Smooth muscle cell (in vitro differentiated cells): ENCODE data around the gene TNP1. TPM values are rescaled to one million over a fixed set of nuclear protein-coding genes. Genes with fewer than 3 reads are reported as not detected.
A peak's percentile ranks its signal among the peaks of the same experiment; 100 is the strongest.

Experiments used
- DNase-seq: peaks from one replicate; lab custom pipeline; 2025; ENCODE audit not compliant: unreplicated experiment; lab: John Stamatoyannopoulos, UW
- H2AFZ ChIP-seq: fragments of 200-600 bp; sonication (generic); 2 replicates; pipeline ENCODE4 v1.6.0; 2016; ENCODE audit warnings: antibody characterized with exemption, low read depth, mild to moderate bottlenecking
- H3F3A ChIP-seq: fragments of 200-600 bp; sonication (generic); 2 replicates; pipeline ENCODE4 v1.6.0; 2017; ENCODE audit warnings: antibody characterized with exemption, low read depth
- H3K27ac ChIP-seq: fragments of 200-600 bp; sonication (generic); 2 replicates; pipeline ENCODE4 v1.5.1; 2016; ENCODE audit warnings: low read depth, mild to moderate bottlenecking
- H3K27me3 ChIP-seq: fragments of 200-600 bp; sonication (generic); 2 replicates; pipeline ENCODE4 v1.6.1; 2016; ENCODE audit warnings: low read depth, mild to moderate bottlenecking
- H3K36me3 ChIP-seq: fragments of 200-600 bp; sonication (generic); 2 replicates; pipeline ENCODE4 v1.5.1; 2016; ENCODE audit warnings: low read depth
- H3K4me1 ChIP-seq: fragments of 200-600 bp; sonication (generic); 2 replicates; pipeline ENCODE4 v1.5.1; 2016; ENCODE audit warnings: low read depth
- H3K4me2 ChIP-seq: fragments of 200-600 bp; sonication (generic); 2 replicates; pipeline ENCODE4 v1.6.0; 2016; ENCODE audit warnings: mild to moderate bottlenecking
- H3K4me3 ChIP-seq: fragments of 200-600 bp; sonication (generic); 2 replicates; pipeline ENCODE4 v1.5.1; 2016; ENCODE audit warnings: mild to moderate bottlenecking
- H3K79me2 ChIP-seq: fragments of 200-600 bp; sonication (generic); 2 replicates; pipeline ENCODE4 v1.6.0; 2016; ENCODE audit warnings: low read depth, mild to moderate bottlenecking
- H3K9ac ChIP-seq: fragments of 200-600 bp; sonication (generic); 2 replicates; pipeline ENCODE4 v1.6.0; 2016; ENCODE audit warnings: low read depth
- H3K9me3 ChIP-seq: fragments of 200-600 bp; sonication (generic); replicated peaks from 2 replicates; pipeline ENCODE4 v1.5.1; 2016; ENCODE audit warnings: low read depth
- H4K20me1 ChIP-seq: fragments of 200-600 bp; sonication (generic); 2 replicates; pipeline ENCODE4 v1.6.0; 2016; ENCODE audit warnings: low read depth
- CTCF ChIP-seq: fragments of 200-600 bp; sonication (generic); IDR thresholded peaks from 2 replicates; pipeline ENCODE4 v1.5.1; 2017; ENCODE audit warnings: borderline replicate concordance, mild to moderate bottlenecking, antibody characterized with exemption; ENCODE audit not compliant: insufficient read depth, poor library complexity, severe bottlenecking
- WGBS: methylation state at CpG from one replicate; pipeline ENCODE4 v1.1.7; 2016; ENCODE audit warnings: low lambda C conversion rate; 5-methylcytosine and 5-hydroxymethylcytosine counted together
- polyA plus RNA-seq: library from polyadenylated mRNA; unstranded; fragments of >200 nt; fragmentation: Nextera tagmentation; extraction: Ambion mirVana; gene quantifications from 2 replicates; pipeline ENCODE4 v1.2.1, GENCODE V29; 2016
- total RNA-seq: library from RNA; depleted of rRNA; stranded (reverse); fragments of >200 nt; gene quantifications from 2 replicates; pipeline ENCODE4 v1.2.3, GENCODE V29; 2014

Gene TNP1
- total RNA-seq (not detected in 2 replicates), polyA plus RNA-seq (not detected in 2 replicates)

GRCh38 chr2:216859944-216860343 is at the start of gene TNP1:
Gene TNP1, minus strand, starts transcription at chr2:216860064. Its CDS starts 30 bp downstream, at chr2:216860034.
- 92% methylated on average over 6 of the region's 6 CpGs for WGBS

GRCh38 chr2:216908300-216908699 is 48.4 kb upstream of the TNP1 start:
- Histone ChIP-seq H3K9me3 (no peaks in the 10 kb centered on the region), H3K36me3 (no peaks in the 10 kb centered on the region), H4K20me1 (no peaks in the 10 kb centered on the region), H3K4me2 (no peak overlapping the region), H3K4me1 (no peaks in the 10 kb centered on the region), H3K27me3 (no peaks in the 10 kb centered on the region), H3K27ac (no peak overlapping the region), H2AFZ (peak overlapping the region; percentile 63), H3K4me3 (no peak overlapping the region), H3F3A (no peaks in the 10 kb centered on the region), H3K9ac (no peak overlapping the region), H3K79me2 (no peaks in the 10 kb centered on the region)
- 60% methylated on average over 6 of the region's 6 CpGs for WGBS
- TF ChIP-seq CTCF: no peak
- no peak for DNase-seq

More at GRCh38 chr2:216859944-216860343, at the start of gene TNP1:
- H3K9me3 ChIP-seq: no peaks in the 10 kb centered on the region
- H3K4me1 ChIP-seq: peaks cover 12% of the 10 kb centered on the region
- H3K9ac ChIP-seq: no peak within 1 kb of the TSS
- no peaks in the 10 kb centered on the region for H3K36me3 ChIP-seq
- no peak within 1 kb of the TSS for H3K27ac ChIP-seq
- TF ChIP-seq CTCF: no peak
- H4K20me1 ChIP-seq: no peaks in the 10 kb centered on the region
- no peak for DNase-seq
- H2AFZ ChIP-seq: no peak within 1 kb of the TSS
- H3K27me3 ChIP-seq: no peaks in the 10 kb centered on the region
- H3K79me2 ChIP-seq: no peaks in the 10 kb centered on the region
- no peak within 1 kb of the TSS for H3K4me3 ChIP-seq
- no peak within 1 kb of the TSS for H3K4me2 ChIP-seq
- H3F3A ChIP-seq: no peaks in the 10 kb centered on the region

- Histone ChIP-seq H2AFZ (no peak overlapping the region), H3K27ac (no peak overlapping the region), H3K4me2 (no peak overlapping the region), H3K9me3 (no peaks in the 10 kb centered on the region), H3F3A (no peaks in the 10 kb centered on the region), H4K20me1 (no peaks in the 10 kb centered on the region), H3K4me1 (no peaks in the 10 kb centered on the region), H3K36me3 (no peaks in the 10 kb centered on the region), H3K9ac (no peak overlapping the region), H3K27me3 (no peaks in the 10 kb centered on the region), H3K79me2 (no peaks in the 10 kb centered on the region), H3K4me3 (no peak overlapping the region)
- DNase-seq: no peak
- no peak for TF ChIP-seq CTCF
- WGBS: 90% methylated on average over 4 of the region's 4 CpGs
These were observed 45.9 kb upstream of the TNP1 start for GRCh38 chr2:216905649-216906329.

GRCh38 chr2:216904974-216905373 is 45.1 kb upstream of the TNP1 start:
- H3K9me3 ChIP-seq: no peaks in the 10 kb centered on the region
- H3K9ac ChIP-seq: no peak overlapping the region
- H2AFZ ChIP-seq: no peak overlapping the region
- 97% methylated on average over 1 of the region's 1 CpG for WGBS
- no peaks in the 10 kb centered on the region for H3F3A ChIP-seq
- H3K4me2 ChIP-seq: no peak overlapping the region
- no peaks in the 10 kb centered on the region for H3K79me2 ChIP-seq
- TF ChIP-seq CTCF: no peak
- no peaks in the 10 kb centered on the region for H3K36me3 ChIP-seq
- no peak for DNase-seq
- no peak overlapping the region for H3K27ac ChIP-seq
- no peaks in the 10 kb centered on the region for H3K27me3 ChIP-seq
- H4K20me1 ChIP-seq: no peaks in the 10 kb centered on the region
- no peak overlapping the region for H3K4me3 ChIP-seq
- no peaks in the 10 kb centered on the region for H3K4me1 ChIP-seq
